ENCODE results near the gene CXorf66.

- TF ChIP-seq GABPB1 (CRISPR knock-in tag; IDR thresholded peaks at IDR 0.05) (no peak), CTCF (IDR thresholded peaks at IDR 0.05) (no peak), ZBTB21 (CRISPR knock-in tag; IDR thresholded peaks at IDR 0.05; ENCODE audit: borderline replicate concordance) (no peak), ESRRA (CRISPR knock-in tag; IDR thresholded peaks at IDR 0.05; ENCODE audit: borderline replicate concordance) (no peak), CDX4 (CRISPR knock-in tag; IDR thresholded peaks at IDR 0.05; ENCODE audit: borderline replicate concordance) (no peak), IRF2 (CRISPR knock-in tag; IDR thresholded peaks at IDR 0.05; ENCODE audit: borderline replicate concordance, low read depth) (no peak)
Measured at GRCh38 chrX:139920316-139920715, 45.0 kb downstream of the CXorf66 start.
